OCI-LY3 (cell line): ENCODE results near the gene ATP10A.

Experiments used
- CTCF ChIP-seq: fragments of 200-600, 300-600 bp; sonication (generic); IDR thresholded peaks from 2 replicates; pipeline ENCODE4 v1.5.1; 2014; ENCODE audit warnings: antibody characterized with exemption, low read length, low read depth
- EZH2phosphoT487 ChIP-seq: fragments of 200-600 bp; shearing (Covaris generic); IDR thresholded peaks from 2 replicates; pipeline ENCODE4 v1.6.1; 2018; ENCODE audit warnings: antibody characterized with exemption, mixed run types, low read depth

GRCh38 chr15:25787855-25788520 lies 75.1 kb downstream of the ATP10A start:
- TF ChIP-seq CTCF: no peak
- TF ChIP-seq EZH2phosphoT487: no peak
